ENCODE results near the gene RNF157.

Gene RNF157

DNA sequence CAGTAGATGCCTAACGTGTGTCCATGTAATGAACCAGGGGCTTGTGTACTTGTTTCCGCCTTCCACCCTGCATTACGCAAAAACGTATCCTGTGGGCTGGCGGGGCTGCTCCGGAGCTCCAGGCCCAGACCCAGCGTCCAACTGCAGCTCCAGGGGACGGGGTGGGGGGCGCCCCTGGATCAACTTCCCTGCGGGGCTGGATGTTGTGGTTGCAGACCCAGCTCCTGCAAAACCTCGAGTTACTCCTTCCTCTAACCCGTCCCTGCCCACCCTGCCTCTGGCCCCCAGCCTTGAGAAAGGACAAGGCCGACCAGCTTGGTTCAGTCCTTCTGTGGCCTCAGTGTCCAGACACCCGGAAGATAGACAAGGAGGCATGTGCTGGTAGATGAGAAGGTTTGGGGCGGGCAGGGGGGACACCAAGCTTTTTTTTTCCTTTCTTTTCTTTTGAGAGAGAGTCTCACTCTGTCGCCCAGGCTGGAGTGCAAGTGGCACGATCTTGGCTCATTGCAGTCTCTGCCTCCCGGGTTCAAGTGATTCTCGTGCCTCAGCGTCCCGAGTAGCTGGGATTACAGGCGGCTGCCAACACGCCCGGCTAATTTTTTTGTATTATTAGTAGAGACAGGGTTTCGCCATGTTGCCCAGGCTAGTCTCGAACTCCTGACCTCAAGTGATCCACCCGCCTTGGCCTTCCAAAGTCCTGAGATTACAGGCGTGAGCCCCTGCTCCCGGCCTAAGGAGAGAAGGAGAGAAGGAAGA lies 136.0 kb downstream of the RNF157 start:
- H3K4me3 ChIP-seq (ENCODE audit: low read length), result peak overlapping the region; percentile 90
- no peak for TF ChIP-seq CTCF (conservative IDR thresholded peaks at IDR 0.05; ENCODE audit: low read depth, low read length)
- no peak for DNase-seq (ENCODE audit: low read depth)

GRCh38 chr17:76103274-76104139 lies 136.8 kb downstream of the RNF157 start, which contains the start of gene EXOC7:
Gene EXOC7, minus strand, starts transcription at chr17:76103787. Its CDS starts 95 bp downstream, at chr17:76103692.
- peak; percentile 51 for DNase-seq (ENCODE audit: low read depth)
- peak within 1 kb of the TSS; percentile 90 for H3K4me3 ChIP-seq (ENCODE audit: low read length)
- peak; percentile 9 for TF ChIP-seq CTCF (conservative IDR thresholded peaks at IDR 0.05; ENCODE audit: low read depth, low read length)

- TF ChIP-seq CTCF (conservative IDR thresholded peaks at IDR 0.05; ENCODE audit: low read depth, low read length), result no peak
- H3K4me3 ChIP-seq (ENCODE audit: low read length), result peak overlapping the region; percentile 90
- no peak for DNase-seq (ENCODE audit: low read depth)
Observed at GRCh38 chr17:76102944-76103273, 137.4 kb downstream of the RNF157 start.

DNA sequence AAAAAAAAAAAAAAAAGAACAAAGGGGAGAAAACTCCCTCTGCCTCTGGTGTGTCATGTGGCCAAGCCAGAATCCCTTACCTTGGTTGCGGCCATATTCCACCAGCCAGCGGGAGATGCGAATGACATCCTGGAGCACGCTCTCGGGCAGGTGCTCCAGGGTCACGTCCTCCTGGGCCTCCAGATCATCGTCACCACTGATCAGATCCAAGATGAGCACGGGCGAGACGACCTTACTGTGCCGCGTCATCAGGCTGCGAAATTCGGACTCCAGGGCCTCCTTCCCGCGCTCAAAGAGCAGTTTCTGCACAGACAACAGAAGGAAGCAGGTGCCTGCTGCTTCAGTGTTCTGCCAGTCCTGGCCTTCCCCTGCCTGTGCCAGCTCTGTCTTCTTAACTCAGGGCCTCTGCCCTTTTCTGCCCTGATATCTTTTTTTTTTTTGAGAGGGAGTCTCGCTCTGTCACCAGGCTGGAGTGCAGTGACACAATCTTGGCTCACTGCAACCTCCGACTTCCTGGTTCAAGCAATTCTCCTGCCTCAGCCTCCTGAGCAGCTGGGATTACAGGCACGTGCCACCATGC lies 142.5 kb downstream of the RNF157 start:
- DNase-seq (ENCODE audit: low read depth), result no peak
- no peak overlapping the region for H3K4me3 ChIP-seq (ENCODE audit: low read length)
- no peak for TF ChIP-seq CTCF (conservative IDR thresholded peaks at IDR 0.05; ENCODE audit: low read depth, low read length)

- no peak for DNase-seq (ENCODE audit: low read depth)
- H3K4me3 ChIP-seq (ENCODE audit: low read length), result no peak overlapping the region
- no peak for TF ChIP-seq CTCF (conservative IDR thresholded peaks at IDR 0.05; ENCODE audit: low read depth, low read length)
Observed at GRCh38 chr17:76095943-76096342, 144.3 kb downstream of the RNF157 start.

DNA sequence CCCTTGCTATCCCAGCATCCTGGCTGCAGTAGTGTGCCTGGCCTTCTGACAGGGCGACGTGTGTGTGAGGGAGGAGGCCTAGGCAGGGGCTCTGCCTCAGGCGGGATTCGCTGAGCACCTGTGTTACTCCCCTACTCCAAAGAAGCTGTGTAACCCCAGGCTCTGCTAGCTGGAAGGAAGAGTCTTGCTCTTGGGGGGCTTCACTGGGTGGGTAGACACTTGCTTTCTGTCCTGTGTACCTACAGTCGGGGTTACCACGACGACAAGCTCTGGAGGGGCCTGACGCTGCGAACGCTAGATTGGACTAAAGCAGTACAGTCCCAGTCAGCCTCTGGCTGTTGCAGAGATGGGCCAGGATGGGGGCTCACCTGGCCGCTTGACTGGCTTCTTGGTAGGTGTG lies 146.2 kb downstream of the RNF157 start:
- TF ChIP-seq CTCF (conservative IDR thresholded peaks at IDR 0.05; ENCODE audit: low read depth, low read length), result no peak
- no peak for DNase-seq (ENCODE audit: low read depth)
- H3K4me3 ChIP-seq (ENCODE audit: low read length), result no peak overlapping the region
